Left lung (tissue), 10 donors: ENCODE measurements around the gene RIPOR3. TPM values are rescaled to one million over a fixed set of nuclear protein-coding genes. Genes with fewer than 3 reads are reported as not detected.

ENCODE experiments used
- ATAC-seq: fragments of 200-7000 bp; cut with Tn5 transposase; one replicate; pipeline ENCODE4 v1.9.1; 2020; ENCODE audit warnings: moderate library complexity
- DNase-seq, 4 donors: peaks; one replicate each; pipeline ENCODE4 v3.0.0-alpha.2; 2013 to 2020
- H3K27ac ChIP-seq, 2 donors: fragments of 200-600 bp; sonication (generic) in 1 of 2; one replicate each; pipeline versions ENCODE4 v1.5.0 to v1.8.0; 2020 to 2021
- H3K27me3 ChIP-seq, 2 donors: fragments of 200-600 bp; sonication (generic) in 1 of 2; one replicate each; pipeline versions ENCODE4 v1.5.0 to v1.8.0; 2020 to 2021
- H3K36me3 ChIP-seq, 2 donors: fragments of 200-600 bp; sonication (generic) in 1 of 2; one replicate each; pipeline versions ENCODE4 v1.5.0 to v1.8.0; 2020 to 2021
- H3K4me1 ChIP-seq, 2 donors: fragments of 200-600 bp; one replicate each; pipeline ENCODE4 v1.8.0; 2021
- H3K4me3 ChIP-seq, 2 donors: fragments of 200-600 bp; sonication (generic) in 1 of 2; one replicate each; pipeline versions ENCODE4 v1.5.0 to v1.8.0; 2020 to 2021; ENCODE audit warnings: mild to moderate bottlenecking in 1 of 2
- H3K9me3 ChIP-seq, 2 donors: fragments of 200-600 bp; sonication (generic) in 1 of 2; one replicate each; pipeline versions ENCODE4 v1.5.0 to v1.8.0; 2020 to 2021
- intact Hi-C, 2 donors: fragments of 100-400 bp; cut with DNase I; formaldehyde crosslinking; loops; one replicate each; pipeline versions ENCODE4 v1.11.2 to v1.14.2; 2022
- polyA plus RNA-seq, 6 donors: library from polyadenylated mRNA; unstranded; fragments of 120-200 nt; gene quantifications; one replicate each; pipeline ENCODE4 v1.2.1, GENCODE V29; 2013; ENCODE audit not compliant: insufficient read length in 6 of 6
- total RNA-seq, 2 donors: library from RNA; stranded (reverse); fragmentation: NEBNext Ultra II Directional; extraction: Animal tissue kit (Norgen Biotek cat#: 25700); gene quantifications; one replicate each; pipeline ENCODE4 v1.2.1, GENCODE V29; 2021
- TF ChIP-seq, protein P1 (sequence below), 2 donors: fragments of 200-600 bp; sonication (generic) in 1 of 2; IDR thresholded peaks; one replicate each; pipeline versions ENCODE4 v1.5.0 to v1.8.0; 2021; ENCODE audit warnings: antibody characterized with exemption in 2 of 2
- donor health status: DM: no; HTN: yes; CAD: no.
- donor health status: DM: no; HTN: no; CAD: no.

RIPOR3 gene
- total and polyA plus RNA-seq, 8 donors = 2.0 to 7.0 (median 2.8) TPM

GRCh38 chr20:50613438-50614169, 77.7 kb downstream of the RIPOR3 start:
- no peaks in the 10 kb centered on the region for H3K4me1 ChIP-seq
- no peaks in the 10 kb centered on the region for H3K27me3 ChIP-seq
- TF ChIP-seq, protein P1, sequence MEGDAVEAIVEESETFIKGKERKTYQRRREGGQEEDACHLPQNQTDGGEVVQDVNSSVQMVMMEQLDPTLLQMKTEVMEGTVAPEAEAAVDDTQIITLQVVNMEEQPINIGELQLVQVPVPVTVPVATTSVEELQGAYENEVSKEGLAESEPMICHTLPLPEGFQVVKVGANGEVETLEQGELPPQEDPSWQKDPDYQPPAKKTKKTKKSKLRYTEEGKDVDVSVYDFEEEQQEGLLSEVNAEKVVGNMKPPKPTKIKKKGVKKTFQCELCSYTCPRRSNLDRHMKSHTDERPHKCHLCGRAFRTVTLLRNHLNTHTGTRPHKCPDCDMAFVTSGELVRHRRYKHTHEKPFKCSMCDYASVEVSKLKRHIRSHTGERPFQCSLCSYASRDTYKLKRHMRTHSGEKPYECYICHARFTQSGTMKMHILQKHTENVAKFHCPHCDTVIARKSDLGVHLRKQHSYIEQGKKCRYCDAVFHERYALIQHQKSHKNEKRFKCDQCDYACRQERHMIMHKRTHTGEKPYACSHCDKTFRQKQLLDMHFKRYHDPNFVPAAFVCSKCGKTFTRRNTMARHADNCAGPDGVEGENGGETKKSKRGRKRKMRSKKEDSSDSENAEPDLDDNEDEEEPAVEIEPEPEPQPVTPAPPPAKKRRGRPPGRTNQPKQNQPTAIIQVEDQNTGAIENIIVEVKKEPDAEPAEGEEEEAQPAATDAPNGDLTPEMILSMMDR (IDR thresholded peaks at IDR 0.05) = no peak
- no peaks in the 10 kb centered on the region for H3K9me3 ChIP-seq
- no peak for ATAC-seq
- H3K36me3 ChIP-seq = no peaks in the 10 kb centered on the region
- intact Hi-C loops = no loop called here
- H3K27ac ChIP-seq = no peak overlapping the region
- no peak overlapping the region for H3K4me3 ChIP-seq
- no peak for DNase-seq

GRCh38 chr20:50611128-50611810, 80.1 kb downstream of the RIPOR3 start:
- no peaks in the 10 kb centered on the region for H3K4me1 ChIP-seq
- DNase-seq (no peak), ATAC-seq (no peak)
- TF ChIP-seq, protein P1 (IDR thresholded peaks at IDR 0.05) = no peak
- H3K36me3 ChIP-seq = no peaks in the 10 kb centered on the region
- H3K27me3 ChIP-seq = no peaks in the 10 kb centered on the region
- H3K9me3 ChIP-seq = no peaks in the 10 kb centered on the region
- intact Hi-C loops = no loop called here
- no peak overlapping the region for H3K27ac ChIP-seq
- no peak overlapping the region for H3K4me3 ChIP-seq

DNA sequence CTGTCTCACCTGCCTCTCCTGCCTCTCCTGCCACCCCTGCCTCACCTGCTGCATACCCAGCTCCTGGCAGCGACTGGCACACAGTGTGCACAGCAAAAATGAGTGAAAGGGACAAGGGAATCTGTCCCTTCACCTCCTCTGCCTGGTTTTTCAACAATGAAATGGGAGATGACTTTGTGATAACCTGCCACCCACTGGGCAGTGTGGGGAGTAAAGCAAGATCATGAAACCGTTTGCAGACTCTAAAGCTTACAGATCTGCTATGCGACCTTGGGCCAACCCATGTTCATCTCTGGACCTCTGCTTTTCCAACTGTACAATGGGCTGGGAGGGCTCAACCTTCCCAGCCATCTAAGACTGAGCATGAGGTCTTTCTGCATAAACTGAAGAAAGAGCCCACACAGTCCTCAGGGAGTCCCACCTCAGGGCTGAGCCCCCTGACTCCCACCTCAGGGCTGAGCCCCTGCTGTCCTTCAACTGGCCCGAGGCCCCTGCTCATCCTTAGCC, 81.1 kb downstream of the RIPOR3 start:
- DNase-seq (no peak), ATAC-seq (no peak)
- H3K9me3 ChIP-seq = no peaks in the 10 kb centered on the region
- H3K36me3 ChIP-seq = no peaks in the 10 kb centered on the region
- TF ChIP-seq, protein P1 (IDR thresholded peaks at IDR 0.05) = no peak
- intact Hi-C loops = no loop called here
- no peaks in the 10 kb centered on the region for H3K27me3 ChIP-seq
- no peak overlapping the region for H3K4me3 ChIP-seq
- H3K27ac ChIP-seq = no peak overlapping the region
- H3K4me1 ChIP-seq = no peaks in the 10 kb centered on the region

GRCh38 chr20:50609438-50609989, 81.8 kb downstream of the RIPOR3 start:
- Histone ChIP-seq H3K27me3 (no peaks in the 10 kb centered on the region), H3K4me1 (no peaks in the 10 kb centered on the region), H3K36me3 (no peaks in the 10 kb centered on the region), H3K4me3 (no peak overlapping the region), H3K27ac (no peak overlapping the region), H3K9me3 (no peaks in the 10 kb centered on the region)
- intact Hi-C loops = no loop called here
- DNase-seq (no peak), ATAC-seq (no peak)
- TF ChIP-seq, protein P1 (IDR thresholded peaks at IDR 0.05) = no peak

- Histone ChIP-seq H3K27ac (no peak overlapping the region), H3K4me3 (no peak overlapping the region), H3K9me3 (no peaks in the 10 kb centered on the region), H3K36me3 (no peaks in the 10 kb centered on the region), H3K4me1 (no peaks in the 10 kb centered on the region), H3K27me3 (no peaks in the 10 kb centered on the region)
- intact Hi-C loops = no loop called here
- ATAC-seq (no peak), DNase-seq (no peak)
- TF ChIP-seq, protein P1 (IDR thresholded peaks at IDR 0.05) = no peak
Measured at GRCh38 chr20:50608750-50609104, 82.6 kb downstream of the RIPOR3 start.
